ENCODE measurements around the gene TBC1D25. TPM values are rescaled to one million over a fixed set of nuclear protein-coding genes. Genes with fewer than 3 reads are reported as not detected.
A peak's percentile ranks its signal among the peaks of the same experiment; 100 is the strongest.

The TBC1D25 gene
- total RNA-seq, 3 donors from 2014 or later = 11.3 to 13.0 (median 12.5) TPM

DNA sequence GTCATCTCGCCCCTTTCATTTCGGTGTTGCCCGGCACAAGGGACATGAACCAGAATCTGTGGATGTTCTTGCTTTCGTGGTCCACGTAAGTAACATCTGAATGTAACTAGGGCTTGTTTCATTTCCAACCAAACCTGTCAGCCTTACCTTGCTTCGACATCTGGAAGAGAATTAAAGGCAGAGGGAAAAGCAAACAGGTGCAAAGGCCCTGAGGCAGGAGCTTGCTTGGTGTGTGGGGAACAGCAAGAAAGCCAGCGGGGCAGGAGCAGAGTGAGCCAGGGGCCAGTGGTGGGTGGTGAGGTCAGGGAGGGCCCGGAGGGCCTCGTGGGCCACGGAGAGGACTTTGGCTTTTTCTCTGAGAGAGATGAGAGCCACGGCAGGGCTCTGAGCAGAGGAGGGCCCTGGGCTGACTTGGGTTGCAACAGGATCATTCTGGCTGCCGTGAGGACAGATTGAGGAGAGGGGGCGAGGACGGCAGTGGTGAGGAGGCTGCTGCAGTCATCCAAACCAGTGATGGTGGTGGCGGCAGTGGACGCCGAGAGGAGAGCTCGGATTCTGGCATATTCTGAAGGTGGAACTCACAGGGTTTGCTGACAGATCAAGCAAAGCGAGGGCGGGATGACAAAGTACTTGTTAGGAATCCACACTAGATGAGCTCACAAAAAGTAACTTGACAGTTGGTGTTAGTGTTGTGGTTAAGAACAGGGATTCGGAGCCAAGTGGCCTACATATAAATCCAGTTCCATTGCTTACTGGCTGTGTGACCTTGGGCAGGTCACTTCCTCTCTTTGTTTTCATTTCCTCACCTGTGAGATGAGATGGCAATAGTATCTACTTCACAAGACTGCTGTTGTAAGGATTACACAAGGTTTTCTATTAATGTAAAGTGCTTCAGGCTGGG lies 50.9 kb downstream of the TBC1D25 start:
- Histone ChIP-seq H3K27ac (peak overlapping the region; percentile 75 to 80), H3K4me1 (no peaks in the 10 kb centered on the region), H3K36me3 (no peaks in the 10 kb centered on the region), H3K9me3 (no peaks in the 10 kb centered on the region), H3K4me3 (peak overlapping the region in 1 of 3 donors; percentile 28), H3K27me3 (peaks cover 0 to 3% of the 10 kb centered on the region in 2 donors)
- TF ChIP-seq POLR2AphosphoS5 (IDR thresholded peaks at IDR 0.05) = no peak
- TF ChIP-seq CTCF (IDR thresholded peaks at IDR 0.05) = no peak
- TF ChIP-seq POLR2A (IDR thresholded peaks at IDR 0.05) = no peak
- no peak for DNase-seq (ENCODE audit: low spot score in 2 of 2)
- intact Hi-C loops (cut with DNase I; ENCODE audit: low total_unique reads) = no loop called here

DNA sequence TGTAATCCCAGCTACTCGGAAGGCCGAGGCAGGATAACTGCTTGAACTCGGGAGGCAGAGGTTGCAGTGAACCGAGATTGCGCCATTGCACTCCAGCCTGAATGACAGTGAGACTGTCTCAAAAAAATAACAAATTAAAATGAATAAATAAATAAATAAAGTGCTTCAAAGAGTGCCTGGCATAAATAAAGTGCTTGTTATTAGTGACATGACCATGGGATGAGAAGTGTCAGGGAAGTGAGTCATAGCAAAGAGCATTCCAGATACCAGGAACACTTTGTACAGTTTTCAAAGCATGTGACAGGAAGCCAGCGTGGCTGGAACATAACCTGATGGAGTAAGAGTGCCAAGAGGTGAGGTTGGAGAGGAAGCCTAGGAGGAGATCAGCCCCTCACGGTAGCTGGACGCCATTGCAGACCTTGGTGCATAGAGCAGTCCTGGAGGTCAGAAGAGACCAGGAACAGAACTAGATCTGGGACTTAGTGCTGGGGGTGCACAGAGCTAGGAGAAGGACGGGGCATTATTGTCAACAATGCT lies 51.8 kb downstream of the TBC1D25 start:
- peak; percentile 53 to 61 for DNase-seq (ENCODE audit: low spot score in 2 of 2)
- no peaks in the 10 kb centered on the region for H3K9me3 ChIP-seq
- TF ChIP-seq POLR2AphosphoS5 (IDR thresholded peaks at IDR 0.05) (peak; percentile 52 to 79 (median 59)), CTCF (IDR thresholded peaks at IDR 0.05) (peak in 2 of 3 donors; percentile 8 to 22), POLR2A (IDR thresholded peaks at IDR 0.05) (no peak)
- no peak overlapping the region for H3K4me3 ChIP-seq
- intact Hi-C loops (cut with DNase I; ENCODE audit: low total_unique reads) = no loop called here
- no peaks in the 10 kb centered on the region for H3K36me3 ChIP-seq
- H3K27me3 ChIP-seq = peaks cover 0 to 3% of the 10 kb centered on the region in 2 donors
- no peaks in the 10 kb centered on the region for H3K4me1 ChIP-seq
- H3K27ac ChIP-seq = peak overlapping the region; percentile 75 to 80

DNA sequence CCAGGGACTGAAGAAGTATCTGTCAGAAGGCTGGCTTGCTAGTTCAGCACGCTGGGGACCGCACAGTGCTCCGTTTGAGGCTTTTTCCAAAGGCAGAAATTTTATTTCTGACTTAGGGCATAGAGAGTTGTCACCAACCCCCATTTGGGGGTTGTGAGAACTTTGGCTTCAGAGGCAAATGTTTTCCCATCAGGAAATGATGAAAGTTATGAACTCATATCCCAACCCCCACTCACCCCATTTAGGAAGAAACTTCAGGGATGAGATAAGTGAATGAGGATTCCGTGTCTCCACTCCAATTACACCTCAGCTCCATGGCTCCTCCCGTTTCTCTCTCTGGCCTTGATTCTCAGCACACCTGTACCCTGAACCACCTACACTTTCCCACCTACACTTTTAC lies 53.5 kb downstream of the TBC1D25 start:
- H3K27me3 ChIP-seq = peaks cover 0 to 3% of the 10 kb centered on the region in 2 donors
- DNase-seq (ENCODE audit: low spot score in 2 of 2) = no peak
- no peak for TF ChIP-seq POLR2AphosphoS5 (IDR thresholded peaks at IDR 0.05)
- TF ChIP-seq CTCF (IDR thresholded peaks at IDR 0.05) = no peak
- TF ChIP-seq POLR2A (IDR thresholded peaks at IDR 0.05) = no peak
- H3K27ac ChIP-seq = no peak overlapping the region
- intact Hi-C loops (cut with DNase I; ENCODE audit: low total_unique reads) = no loop called here
- H3K9me3 ChIP-seq = no peaks in the 10 kb centered on the region
- H3K4me1 ChIP-seq = no peaks in the 10 kb centered on the region
- no peaks in the 10 kb centered on the region for H3K36me3 ChIP-seq
- H3K4me3 ChIP-seq = no peak overlapping the region

- no peaks in the 10 kb centered on the region for H3K4me1 ChIP-seq
- no peaks in the 10 kb centered on the region for H3K9me3 ChIP-seq
- no peak for DNase-seq (ENCODE audit: low spot score in 2 of 2)
- no peaks in the 10 kb centered on the region for H3K36me3 ChIP-seq
- TF ChIP-seq POLR2A (IDR thresholded peaks at IDR 0.05) = no peak
- no peak for TF ChIP-seq CTCF (IDR thresholded peaks at IDR 0.05)
- no peak for TF ChIP-seq POLR2AphosphoS5 (IDR thresholded peaks at IDR 0.05)
- peaks cover 0 to 15% of the 10 kb centered on the region in 2 donors for H3K27me3 ChIP-seq
- intact Hi-C loops (cut with DNase I; ENCODE audit: low total_unique reads) = no loop called here
- no peak overlapping the region for H3K27ac ChIP-seq
- H3K4me3 ChIP-seq = no peak overlapping the region
Measured at GRCh38 chrX:48595929-48596328, 56.4 kb downstream of the TBC1D25 start.

Data from breast epithelium (tissue), 4 donors.